ENCODE results near the gene KDM4C.

Gene KDM4C

GRCh38 chr9:7105095-7105494 lies 347.3 kb downstream of the KDM4C start:
- Histone ChIP-seq H3K4me2 (ENCODE audit: low read length) (no peak overlapping the region), H3K27ac (ENCODE audit: low read depth, low read length) (no peak overlapping the region), H2BK15ac (replicated peaks; ENCODE audit: low read depth) (no peak overlapping the region), H2BK120ac (ENCODE audit: low read depth, low read length) (no peak overlapping the region), H3K9ac (ENCODE audit: low read length) (no peak overlapping the region), H3K27me3 (ENCODE audit: insufficient read depth, low read length, poor library complexity) (no peaks in the 10 kb centered on the region), H4K5ac (ENCODE audit: low read length) (no peak overlapping the region), H3K23ac (ENCODE audit: low read length) (no peak overlapping the region), H3K36me3 (ENCODE audit: control insufficient read depth, insufficient read depth, low read length) (no peaks in the 10 kb centered on the region), H3K79me1 (ENCODE audit: low read length) (no peaks in the 10 kb centered on the region), H2BK5ac (ENCODE audit: low read length) (no peak overlapping the region), H2AK5ac (ENCODE audit: low read length) (no peak overlapping the region), H4K8ac (ENCODE audit: low read depth, low read length) (no peak overlapping the region), H3K56ac (ENCODE audit: low read length) (no peak overlapping the region), H3K4me1 (ENCODE audit: control insufficient read depth, low read depth, low read length) (peaks cover 1% of the 10 kb centered on the region), H3K4me3 (ENCODE audit: low read length) (no peak overlapping the region), H3K18ac (ENCODE audit: low read length) (no peak overlapping the region), H3K4ac (ENCODE audit: low read depth, low read length) (no peak overlapping the region), H3K79me2 (ENCODE audit: control insufficient read depth, insufficient read depth, low read length) (no peaks in the 10 kb centered on the region)
- WGBS (ENCODE audit: extremely low coverage, insufficient coverage, low lambda C conversion rate), result no CpG with 5 or more reads among the region's 2 CpGs
- no peak for DNase-seq

- Histone ChIP-seq H2AK5ac (ENCODE audit: low read length) (no peak overlapping the region), H2BK5ac (ENCODE audit: low read length) (no peak overlapping the region), H3K79me2 (ENCODE audit: control insufficient read depth, insufficient read depth, low read length) (no peaks in the 10 kb centered on the region), H3K27ac (ENCODE audit: low read depth, low read length) (no peak overlapping the region), H3K18ac (ENCODE audit: low read length) (no peak overlapping the region), H3K56ac (ENCODE audit: low read length) (no peak overlapping the region), H3K4me2 (ENCODE audit: low read length) (no peak overlapping the region), H3K23ac (ENCODE audit: low read length) (no peak overlapping the region), H4K5ac (ENCODE audit: low read length) (no peak overlapping the region), H3K36me3 (ENCODE audit: control insufficient read depth, insufficient read depth, low read length) (no peaks in the 10 kb centered on the region), H3K27me3 (ENCODE audit: insufficient read depth, low read length, poor library complexity) (no peaks in the 10 kb centered on the region), H3K4me3 (ENCODE audit: low read length) (no peak overlapping the region), H3K9ac (ENCODE audit: low read length) (no peak overlapping the region), H3K79me1 (ENCODE audit: low read length) (no peaks in the 10 kb centered on the region), H3K4me1 (ENCODE audit: control insufficient read depth, low read depth, low read length) (no peaks in the 10 kb centered on the region), H2BK120ac (ENCODE audit: low read depth, low read length) (no peak overlapping the region), H2BK15ac (replicated peaks; ENCODE audit: low read depth) (no peak overlapping the region), H4K8ac (ENCODE audit: low read depth, low read length) (no peak overlapping the region), H3K4ac (ENCODE audit: low read depth, low read length) (no peak overlapping the region)
- DNase-seq, result no peak
Measured at GRCh38 chr9:7108936-7109335, 351.2 kb downstream of the KDM4C start.

GRCh38 chr9:7111413-7111812 lies 353.6 kb downstream of the KDM4C start:
- Histone ChIP-seq H3K23ac (ENCODE audit: low read length) (no peak overlapping the region), H3K4me3 (ENCODE audit: low read length) (no peak overlapping the region), H3K4me2 (ENCODE audit: low read length) (no peak overlapping the region), H3K9ac (ENCODE audit: low read length) (no peak overlapping the region), H3K36me3 (ENCODE audit: control insufficient read depth, insufficient read depth, low read length) (no peaks in the 10 kb centered on the region), H2AK5ac (ENCODE audit: low read length) (no peak overlapping the region), H3K18ac (ENCODE audit: low read length) (no peak overlapping the region), H3K56ac (ENCODE audit: low read length) (no peak overlapping the region), H3K4me1 (ENCODE audit: control insufficient read depth, low read depth, low read length) (no peaks in the 10 kb centered on the region), H2BK120ac (ENCODE audit: low read depth, low read length) (no peak overlapping the region), H2BK15ac (replicated peaks; ENCODE audit: low read depth) (no peak overlapping the region), H4K5ac (ENCODE audit: low read length) (no peak overlapping the region), H3K27ac (ENCODE audit: low read depth, low read length) (no peak overlapping the region), H3K79me2 (ENCODE audit: control insufficient read depth, insufficient read depth, low read length) (no peaks in the 10 kb centered on the region), H3K27me3 (ENCODE audit: insufficient read depth, low read length, poor library complexity) (no peaks in the 10 kb centered on the region), H3K4ac (ENCODE audit: low read depth, low read length) (no peak overlapping the region), H3K79me1 (ENCODE audit: low read length) (no peaks in the 10 kb centered on the region), H4K8ac (ENCODE audit: low read depth, low read length) (no peak overlapping the region), H2BK5ac (ENCODE audit: low read length) (no peak overlapping the region)
- DNase-seq, result no peak
- WGBS (ENCODE audit: extremely low coverage, insufficient coverage, low lambda C conversion rate), result no CpG with 5 or more reads among the region's 3 CpGs

GRCh38 chr9:7115606-7116005 lies 357.8 kb downstream of the KDM4C start:
- DNase-seq, result no peak
- Histone ChIP-seq H2BK15ac (replicated peaks; ENCODE audit: low read depth) (no peak overlapping the region), H2AK5ac (ENCODE audit: low read length) (no peak overlapping the region), H3K4me3 (ENCODE audit: low read length) (no peak overlapping the region), H2BK120ac (ENCODE audit: low read depth, low read length) (no peak overlapping the region), H2BK5ac (ENCODE audit: low read length) (no peak overlapping the region), H3K79me1 (ENCODE audit: low read length) (no peaks in the 10 kb centered on the region), H3K27me3 (ENCODE audit: insufficient read depth, low read length, poor library complexity) (no peaks in the 10 kb centered on the region), H3K18ac (ENCODE audit: low read length) (no peak overlapping the region), H3K79me2 (ENCODE audit: control insufficient read depth, insufficient read depth, low read length) (no peaks in the 10 kb centered on the region), H3K23ac (ENCODE audit: low read length) (no peak overlapping the region), H4K8ac (ENCODE audit: low read depth, low read length) (no peak overlapping the region), H3K4me2 (ENCODE audit: low read length) (no peak overlapping the region), H3K27ac (ENCODE audit: low read depth, low read length) (no peak overlapping the region), H3K36me3 (ENCODE audit: control insufficient read depth, insufficient read depth, low read length) (no peaks in the 10 kb centered on the region), H4K5ac (ENCODE audit: low read length) (no peak overlapping the region), H3K4ac (ENCODE audit: low read depth, low read length) (no peak overlapping the region), H3K56ac (ENCODE audit: low read length) (no peak overlapping the region), H3K9ac (ENCODE audit: low read length) (no peak overlapping the region), H3K4me1 (ENCODE audit: control insufficient read depth, low read depth, low read length) (no peaks in the 10 kb centered on the region)
- WGBS (ENCODE audit: extremely low coverage, insufficient coverage, low lambda C conversion rate), result no CpG with 5 or more reads among the region's 1 CpG

GRCh38 chr9:7117676-7118561 lies 360.1 kb downstream of the KDM4C start:
- WGBS (ENCODE audit: extremely low coverage, insufficient coverage, low lambda C conversion rate), result no CpG with 5 or more reads among the region's 6 CpGs

GRCh38 chr9:7118633-7119032 lies 360.9 kb downstream of the KDM4C start:
- no peaks in the 10 kb centered on the region for H3K4me1 ChIP-seq (ENCODE audit: control insufficient read depth, low read depth, low read length)
- DNase-seq, result peak; percentile 23
- H2BK120ac ChIP-seq (ENCODE audit: low read depth, low read length), result no peak overlapping the region

More at GRCh38 chr9:7117676-7118561, 360.1 kb downstream of the KDM4C start:
- Histone ChIP-seq H2AK5ac (ENCODE audit: low read length) (no peak overlapping the region), H3K27me3 (ENCODE audit: insufficient read depth, low read length, poor library complexity) (no peaks in the 10 kb centered on the region), H2BK120ac (ENCODE audit: low read depth, low read length) (no peak overlapping the region), H4K5ac (ENCODE audit: low read length) (no peak overlapping the region), H3K79me1 (ENCODE audit: low read length) (no peaks in the 10 kb centered on the region), H3K56ac (ENCODE audit: low read length) (no peak overlapping the region), H3K36me3 (ENCODE audit: control insufficient read depth, insufficient read depth, low read length) (no peaks in the 10 kb centered on the region), H4K8ac (ENCODE audit: low read depth, low read length) (no peak overlapping the region), H3K23ac (ENCODE audit: low read length) (no peak overlapping the region), H3K4me2 (ENCODE audit: low read length) (no peak overlapping the region), H2BK15ac (replicated peaks; ENCODE audit: low read depth) (no peak overlapping the region), H3K27ac (ENCODE audit: low read depth, low read length) (no peak overlapping the region), H2BK5ac (ENCODE audit: low read length) (no peak overlapping the region), H3K18ac (ENCODE audit: low read length) (no peak overlapping the region), H3K4me3 (ENCODE audit: low read length) (no peak overlapping the region), H3K4me1 (ENCODE audit: control insufficient read depth, low read depth, low read length) (no peaks in the 10 kb centered on the region), H3K79me2 (ENCODE audit: control insufficient read depth, insufficient read depth, low read length) (no peaks in the 10 kb centered on the region), H3K9ac (ENCODE audit: low read length) (no peak overlapping the region), H3K4ac (ENCODE audit: low read depth, low read length) (no peak overlapping the region)
- no peak for DNase-seq

More at GRCh38 chr9:7118633-7119032, 360.9 kb downstream of the KDM4C start:
- H3K27ac ChIP-seq (ENCODE audit: low read depth, low read length), result no peak overlapping the region
- no peaks in the 10 kb centered on the region for H3K79me2 ChIP-seq (ENCODE audit: control insufficient read depth, insufficient read depth, low read length)
- H3K23ac ChIP-seq (ENCODE audit: low read length), result no peak overlapping the region
- no peak overlapping the region for H3K9ac ChIP-seq (ENCODE audit: low read length)
- no peak overlapping the region for H3K18ac ChIP-seq (ENCODE audit: low read length)
- H3K4me2 ChIP-seq (ENCODE audit: low read length), result no peak overlapping the region
- no peak overlapping the region for H3K4ac ChIP-seq (ENCODE audit: low read depth, low read length)
- no CpG with 5 or more reads among the region's 6 CpGs for WGBS (ENCODE audit: extremely low coverage, insufficient coverage, low lambda C conversion rate)
- H3K27me3 ChIP-seq (ENCODE audit: insufficient read depth, low read length, poor library complexity), result no peaks in the 10 kb centered on the region
- H2BK15ac ChIP-seq (replicated peaks; ENCODE audit: low read depth), result no peak overlapping the region
- no peaks in the 10 kb centered on the region for H3K79me1 ChIP-seq (ENCODE audit: low read length)
- H3K36me3 ChIP-seq (ENCODE audit: control insufficient read depth, insufficient read depth, low read length), result no peaks in the 10 kb centered on the region
- no peak overlapping the region for H3K56ac ChIP-seq (ENCODE audit: low read length)
- H2BK5ac ChIP-seq (ENCODE audit: low read length), result no peak overlapping the region
- H4K8ac ChIP-seq (ENCODE audit: low read depth, low read length), result no peak overlapping the region
- H2AK5ac ChIP-seq (ENCODE audit: low read length), result no peak overlapping the region
- H3K4me3 ChIP-seq (ENCODE audit: low read length), result no peak overlapping the region
- no peak overlapping the region for H4K5ac ChIP-seq (ENCODE audit: low read length)

Measured in mesendoderm (in vitro differentiated cells).